ENCODE data around the gene C15orf39. TPM values are rescaled to one million over a fixed set of nuclear protein-coding genes. Genes with fewer than 3 reads are reported as not detected.

The C15orf39 gene
- total RNA-seq = 1 to 10 TPM; 7.4 to 8.7 TPM

GRCh38 chr15:75201616-75202250 is at the start of gene C15orf39:
C15orf39 (plus strand) TSS chr15:75201882; CDS start chr15:75206049, 4,167 bp downstream.
- Mint-ChIP-seq H3K4me1 (ENCODE audit: low read depth) (peaks cover 41% of the 10 kb centered on the region), H3K4me3 (peak within 1 kb of the TSS; percentile 87)
- intact Hi-C loops (cut with micrococcal nuclease) = loop anchor here (1.0 to 10.0 kb wide), 12 partner anchors 93 to 659 kb away; partner anchors contain the start of genes ARID3B, COMMD4, COX5A and FAM219B

GRCh38 chr15:75152382-75153079 is 49.2 kb upstream of the C15orf39 start:
- no peak overlapping the region for H3K27ac Mint-ChIP-seq
- peaks cover 4% of the 10 kb centered on the region for H3K9me3 Mint-ChIP-seq
- no peak overlapping the region for H3K4me3 Mint-ChIP-seq
- intact Hi-C loops (cut with micrococcal nuclease) = no loop called here
- peaks cover 3% of the 10 kb centered on the region for H3K4me1 Mint-ChIP-seq (ENCODE audit: low read depth)
- H3K36me3 Mint-ChIP-seq (ENCODE audit: low read depth) = no peaks in the 10 kb centered on the region
- DNase-seq = no peak
- CTCF ChIA-PET = no interaction called here
- peaks cover 2% of the 10 kb centered on the region for H3K27me3 Mint-ChIP-seq (ENCODE audit: low read depth)

More at GRCh38 chr15:75201616-75202250, at the start of gene C15orf39:
- H3K27me3 Mint-ChIP-seq (ENCODE audit: low read depth) = no peaks in the 10 kb centered on the region
- CTCF ChIA-PET = interaction anchor here (0.7 to 1.6 kb wide), 10 partner anchors 34 to 277 kb away, joined by 3 to 5 read pairs (median 3); partner anchors contain the start of gene PPCDC
- peak; percentile 68 for DNase-seq
- peaks cover 1% of the 10 kb centered on the region for H3K36me3 Mint-ChIP-seq (ENCODE audit: low read depth)
- no peaks in the 10 kb centered on the region for H3K9me3 Mint-ChIP-seq
- H3K27ac Mint-ChIP-seq = peak within 1 kb of the TSS; percentile 83

GRCh38 chr15:75153087-75153486 is 48.6 kb upstream of the C15orf39 start:
- intact Hi-C loops (cut with micrococcal nuclease) = no loop called here
- peak; percentile 20 for DNase-seq
- CTCF ChIA-PET = no interaction called here
- Mint-ChIP-seq H3K27ac (no peak overlapping the region), H3K9me3 (peaks cover 3% of the 10 kb centered on the region), H3K4me1 (ENCODE audit: low read depth) (peaks cover 3% of the 10 kb centered on the region), H3K27me3 (ENCODE audit: low read depth) (peaks cover 2% of the 10 kb centered on the region), H3K36me3 (ENCODE audit: low read depth) (no peaks in the 10 kb centered on the region), H3K4me3 (no peak overlapping the region)

- Mint-ChIP-seq H3K27ac (no peak overlapping the region), H3K36me3 (ENCODE audit: low read depth) (no peaks in the 10 kb centered on the region)
- intact Hi-C loops (cut with micrococcal nuclease) = no loop called here
Observed at GRCh38 chr15:75153565-75154276, 48.0 kb upstream of the C15orf39 start.

GRCh38 chr15:75154461-75155062 is 47.1 kb upstream of the C15orf39 start:
- no peak for DNase-seq
- Mint-ChIP-seq H3K36me3 (ENCODE audit: low read depth) (no peaks in the 10 kb centered on the region), H3K27me3 (ENCODE audit: low read depth) (peaks cover 2% of the 10 kb centered on the region), H3K4me1 (ENCODE audit: low read depth) (peaks cover 3% of the 10 kb centered on the region), H3K9me3 (peaks cover 3% of the 10 kb centered on the region), H3K27ac (no peak overlapping the region), H3K4me3 (no peak overlapping the region)
- intact Hi-C loops (cut with micrococcal nuclease) = no loop called here
- CTCF ChIA-PET = no interaction called here

More at GRCh38 chr15:75153565-75154276, 48.0 kb upstream of the C15orf39 start:
- no peak for DNase-seq
- peaks cover 3% of the 10 kb centered on the region for H3K4me1 Mint-ChIP-seq (ENCODE audit: low read depth)
- CTCF ChIA-PET = no interaction called here
- H3K9me3 Mint-ChIP-seq = peaks cover 3% of the 10 kb centered on the region
- H3K27me3 Mint-ChIP-seq (ENCODE audit: low read depth) = peaks cover 2% of the 10 kb centered on the region
- no peak overlapping the region for H3K4me3 Mint-ChIP-seq

- no peak for DNase-seq
- no peaks in the 10 kb centered on the region for H3K9me3 Mint-ChIP-seq
- peaks cover under 1% of the 10 kb centered on the region for H3K27me3 Mint-ChIP-seq (ENCODE audit: low read depth)
- H3K4me1 Mint-ChIP-seq (ENCODE audit: low read depth) = no peaks in the 10 kb centered on the region
- CTCF ChIA-PET = no interaction called here
- H3K4me3 Mint-ChIP-seq = no peak overlapping the region
- intact Hi-C loops (cut with micrococcal nuclease) = no loop called here
- H3K27ac Mint-ChIP-seq = no peak overlapping the region
- no peaks in the 10 kb centered on the region for H3K36me3 Mint-ChIP-seq (ENCODE audit: low read depth)
Observed at GRCh38 chr15:75156326-75157215, 45.1 kb upstream of the C15orf39 start.

GRCh38 chr15:75158402-75158801 is 43.3 kb upstream of the C15orf39 start:
- DNase-seq = no peak
- Mint-ChIP-seq H3K36me3 (ENCODE audit: low read depth) (no peaks in the 10 kb centered on the region), H3K4me1 (ENCODE audit: low read depth) (no peaks in the 10 kb centered on the region), H3K9me3 (no peaks in the 10 kb centered on the region), H3K27me3 (ENCODE audit: low read depth) (peaks cover 2% of the 10 kb centered on the region), H3K4me3 (no peak overlapping the region), H3K27ac (no peak overlapping the region)
- intact Hi-C loops (cut with micrococcal nuclease) = no loop called here
- CTCF ChIA-PET = no interaction called here

GRCh38 chr15:75159244-75159643 is 42.4 kb upstream of the C15orf39 start:
- no peak overlapping the region for H3K4me3 Mint-ChIP-seq
- no peaks in the 10 kb centered on the region for H3K4me1 Mint-ChIP-seq (ENCODE audit: low read depth)
- H3K9me3 Mint-ChIP-seq = no peaks in the 10 kb centered on the region
- no peak overlapping the region for H3K27ac Mint-ChIP-seq
- peaks cover 2% of the 10 kb centered on the region for H3K27me3 Mint-ChIP-seq (ENCODE audit: low read depth)
- H3K36me3 Mint-ChIP-seq (ENCODE audit: low read depth) = no peaks in the 10 kb centered on the region
- intact Hi-C loops (cut with micrococcal nuclease) = no loop called here
- no peak for DNase-seq
- CTCF ChIA-PET = no interaction called here

- H3K9me3 Mint-ChIP-seq = no peaks in the 10 kb centered on the region
- CTCF ChIA-PET = no interaction called here
- no peaks in the 10 kb centered on the region for H3K36me3 Mint-ChIP-seq (ENCODE audit: low read depth)
- H3K27ac Mint-ChIP-seq = no peak overlapping the region
- H3K4me1 Mint-ChIP-seq (ENCODE audit: low read depth) = no peaks in the 10 kb centered on the region
- no peak overlapping the region for H3K4me3 Mint-ChIP-seq
- no peak for DNase-seq
- intact Hi-C loops (cut with micrococcal nuclease) = no loop called here
- H3K27me3 Mint-ChIP-seq (ENCODE audit: low read depth) = peaks cover 2% of the 10 kb centered on the region
Observed at GRCh38 chr15:75161106-75161916, 40.4 kb upstream of the C15orf39 start.

GRCh38 chr15:75161917-75162414 is 39.7 kb upstream of the C15orf39 start:
- CTCF ChIA-PET = no interaction called here
- no peak overlapping the region for H3K4me3 Mint-ChIP-seq

GRCh38 chr15:75163150-75163564 is 38.5 kb upstream of the C15orf39 start:
- Mint-ChIP-seq H3K27ac (no peak overlapping the region), H3K9me3 (no peaks in the 10 kb centered on the region), H3K36me3 (ENCODE audit: low read depth) (no peaks in the 10 kb centered on the region), H3K27me3 (ENCODE audit: low read depth) (peaks cover 2% of the 10 kb centered on the region), H3K4me1 (ENCODE audit: low read depth) (peaks cover 6% of the 10 kb centered on the region), H3K4me3 (no peak overlapping the region)
- intact Hi-C loops (cut with micrococcal nuclease) = no loop called here
- no peak for DNase-seq
- CTCF ChIA-PET = interaction anchor here (0.6 kb wide), 1 partner anchor 111 kb away, joined by 5 read pairs; no protein-coding TSS in a partner anchor

More at GRCh38 chr15:75161917-75162414, 39.7 kb upstream of the C15orf39 start:
- Mint-ChIP-seq H3K4me1 (ENCODE audit: low read depth) (no peaks in the 10 kb centered on the region), H3K27ac (no peak overlapping the region), H3K36me3 (ENCODE audit: low read depth) (no peaks in the 10 kb centered on the region), H3K27me3 (ENCODE audit: low read depth) (peaks cover 2% of the 10 kb centered on the region), H3K9me3 (no peaks in the 10 kb centered on the region)
- intact Hi-C loops (cut with micrococcal nuclease) = no loop called here
- DNase-seq = no peak

Data from activated naive CD4-positive, alpha-beta T cell treated with anti-CD3 and anti-CD28 coated beads for 36 hours (primary cell).